IMR-90 (cell line): ENCODE data around the gene MAGEF1. TPM values are rescaled to one million over a fixed set of nuclear protein-coding genes. Genes with fewer than 3 reads are reported as not detected.

Experiments used
- ATAC-seq: fragments of 200-7000 bp; cut with Tn5 transposase; 2 replicates; pipeline ENCODE4 v1.9.1; 2020; ENCODE audit warnings: low read depth, mild to moderate bottlenecking, moderate library complexity
- BruUV-seq: library from RNA; stranded (reverse); fragments of 400-500 nt; replicated peaks from 2 replicates; lab custom pipeline; 2021; lab: Mats Ljungman, UMichigan
- CTCF ChIA-PET: fragments of 300-600 bp; formaldehyde crosslinking; extraction: SDS; loops from one replicate; lab custom pipeline; 2021; ENCODE audit warnings: antibody characterized with exemption; lab: Yijun Ruan, JAX
- POLR2A ChIA-PET: fragments of 300-600 bp; sonication (Branson Sonifier 250); formaldehyde crosslinking; loops from one replicate; lab custom pipeline; 2022; ENCODE audit warnings: antibody characterized with exemption; ENCODE audit not compliant: unreplicated experiment; lab: Charles Lee
- DNase-seq: peaks from one replicate; pipeline ENCODE4 v3.0.0; 2013
- H2AFZ ChIP-seq: replicated peaks from 2 replicates; pipeline ENCODE3; 2013; ENCODE audit warnings: low read length, mild to moderate bottlenecking; ENCODE audit not compliant: poor library complexity
- H2AK5ac ChIP-seq: 2 replicates; pipeline ENCODE4 v1.6.1; 2013; ENCODE audit warnings: low read depth, low read length, inconsistent platforms
- H2AK9ac ChIP-seq: replicated peaks from 2 replicates; pipeline ENCODE3; 2013; ENCODE audit warnings: mild to moderate bottlenecking, low read depth, low read length, moderate library complexity; ENCODE audit not compliant: poor library complexity
- H2BK120ac ChIP-seq: 2 replicates; pipeline ENCODE4 v1.6.1; 2013; ENCODE audit warnings: low read depth, low read length, inconsistent platforms
- H2BK15ac ChIP-seq: 3 replicates; pipeline ENCODE4 v1.6.1; 2013; ENCODE audit warnings: low read depth, low read length, inconsistent platforms
- H2BK20ac ChIP-seq: 2 replicates; pipeline ENCODE4 v1.6.1; 2013; ENCODE audit warnings: low read depth, mild to moderate bottlenecking, inconsistent platforms, low read length, moderate library complexity
- H2BK5ac ChIP-seq: 2 replicates; pipeline ENCODE4 v1.6.1; 2013; ENCODE audit warnings: mild to moderate bottlenecking, low read depth, low read length, inconsistent platforms; ENCODE audit not compliant: poor library complexity, severe bottlenecking
- H3K14ac ChIP-seq: replicated peaks from 2 replicates; pipeline ENCODE4 v1.6.1; 2013; ENCODE audit warnings: low read depth, low read length, inconsistent platforms
- H3K18ac ChIP-seq: 2 replicates; pipeline ENCODE4 v1.6.1; 2013; ENCODE audit warnings: low read depth, low read length, control low read depth
- H3K23ac ChIP-seq: 2 replicates; pipeline ENCODE4 v1.6.1; 2013; ENCODE audit warnings: low read depth, low read length, inconsistent platforms
- H3K27ac ChIP-seq: 2 replicates; pipeline ENCODE4 v1.5.1; 2013; ENCODE audit warnings: mild to moderate bottlenecking, control low read depth, low read length; ENCODE audit not compliant: insufficient read depth
- H3K27me3 ChIP-seq: 2 replicates; pipeline ENCODE4 v1.6.1; 2013; ENCODE audit warnings: low read length; ENCODE audit not compliant: control insufficient read depth, insufficient read depth
- H3K36me3 ChIP-seq: 2 replicates; pipeline ENCODE4 v1.6.1; 2013; ENCODE audit warnings: low read length, mixed read lengths; ENCODE audit not compliant: control insufficient read depth, insufficient read depth
- H3K4ac ChIP-seq: 2 replicates; pipeline ENCODE4 v1.6.1; 2013; ENCODE audit warnings: low read depth, low read length, inconsistent platforms
- H3K4me1 ChIP-seq: 2 replicates; pipeline ENCODE4 v1.6.1; 2013; ENCODE audit warnings: low read length, mixed read lengths; ENCODE audit not compliant: control insufficient read depth, insufficient read depth
- H3K4me2 ChIP-seq: 2 replicates; pipeline ENCODE4 v1.6.1; 2013; ENCODE audit warnings: low read depth, mild to moderate bottlenecking, control low read depth, low read length, moderate library complexity
- H3K4me3 ChIP-seq: 2 replicates; pipeline ENCODE4 v1.5.1; 2013; ENCODE audit warnings: low read depth, mild to moderate bottlenecking, control low read depth, low read length, moderate library complexity; ENCODE audit not compliant: insufficient read depth
- H3K56ac ChIP-seq: 2 replicates; pipeline ENCODE4 v1.6.1; 2013; ENCODE audit warnings: low read length, inconsistent platforms; ENCODE audit not compliant: insufficient read depth; ENCODE audit errors: extremely low read depth
- H3K79me1 ChIP-seq, 2 experiments: 2 replicates each; pipeline ENCODE4 v1.6.1; 2013; ENCODE audit warnings: low read length in 2 of 2, inconsistent platforms in 1 of 2, low read depth in 1 of 2
- H3K9ac ChIP-seq: 2 replicates; pipeline ENCODE4 v1.6.1; 2013; ENCODE audit warnings: low read depth, low read length, control low read depth
- H3K9me1 ChIP-seq: 2 replicates; pipeline ENCODE4 v1.6.1; 2013; ENCODE audit warnings: low read length, inconsistent platforms; ENCODE audit not compliant: insufficient read depth
- H3K9me3 ChIP-seq: 2 replicates; pipeline ENCODE4 v1.6.1; 2013; ENCODE audit warnings: low read length; ENCODE audit not compliant: control insufficient read depth, insufficient read depth
- H4K20me1 ChIP-seq: 2 replicates; pipeline ENCODE4 v1.6.1; 2013; ENCODE audit warnings: low read length, inconsistent platforms; ENCODE audit not compliant: insufficient read depth
- H4K5ac ChIP-seq: 2 replicates; pipeline ENCODE4 v1.6.1; 2013; ENCODE audit warnings: mild to moderate bottlenecking, low read depth, low read length, control low read depth
- H4K8ac ChIP-seq, 2 experiments: 2 replicates each; pipeline ENCODE4 v1.6.1; 2013; ENCODE audit warnings: low read depth in 2 of 2, low read length in 2 of 2, control low read depth in 1 of 2, inconsistent platforms in 1 of 2
- H4K91ac ChIP-seq: 2 replicates; pipeline ENCODE4 v1.6.1; 2013; ENCODE audit warnings: low read depth, low read length, inconsistent platforms; ENCODE audit not compliant: insufficient read depth
- CHD1 ChIP-seq: IDR thresholded peaks from 2 replicates; pipeline ENCODE4 v1.6.1; 2012; ENCODE audit warnings: low read depth, low read length, improper control_type of control experiment
- ELK1 ChIP-seq: fragments of 150-350 bp; IDR thresholded peaks from 2 replicates; pipeline ENCODE4 v1.6.1; 2016; ENCODE audit warnings: low read depth, mild to moderate bottlenecking, low read length, moderate library complexity, borderline replicate concordance
- MAFK ChIP-seq: IDR thresholded peaks from 2 replicates; pipeline ENCODE4 v1.6.1; 2012; ENCODE audit warnings: low read depth, low read length, improper control_type of control experiment
- MXI1 ChIP-seq: IDR thresholded peaks from 2 replicates; pipeline ENCODE4 v1.6.1; 2012; ENCODE audit warnings: low read depth, mild to moderate bottlenecking, low read length, moderate library complexity, borderline replicate concordance
- WGBS, 2 experiments: methylation state at CpG; one replicate each; pipeline versions ENCODE4 v1.1.5 to v1.1.7; 2013; ENCODE audit warnings: missing lambda C conversion rate in 2 of 2; ENCODE audit not compliant: insufficient read length in 1 of 2; ENCODE audit errors: extremely low coverage in 2 of 2; 5-methylcytosine and 5-hydroxymethylcytosine counted together
- dilution Hi-C: fragments of 300-500 bp; cut with HindIII; formaldehyde crosslinking; loops from one replicate; pipeline ENCODE4 v1.14.3; 2018; ENCODE audit warnings: low sequenced_read_pairs; ENCODE audit not compliant: unreplicated experiment
- in situ Hi-C: fragments of 300-500 bp; cut with MboI; formaldehyde crosslinking; loops from 3 replicates; pipeline ENCODE4 v1.14.3; 2019; ENCODE audit warnings: low sequenced_read_pairs, inconsistent platforms, mixed read lengths
- intact Hi-C: fragments of 100-400 bp; cut with micrococcal nuclease; formaldehyde crosslinking; loops from 2 replicates; pipeline ENCODE4 v1.10.0; 2022
- polyA plus RNA-seq, 3 experiments: library from polyadenylated mRNA; depleted of rRNA; stranded (reverse); fragments of >200 nt; gene quantifications; 2 replicates each; pipeline ENCODE4 v1.2.3, GENCODE V29; 2012; ENCODE audit warnings: low replicate concordance in 1 of 3
- total RNA-seq: library from RNA; depleted of rRNA; stranded (reverse); fragments of >200 nt; gene quantifications from 2 replicates; pipeline ENCODE4 v1.2.3, GENCODE V29; 2012
- TF ChIP-seq, protein P1 (sequence below): fragments of 150-350 bp; IDR thresholded peaks from 2 replicates; pipeline ENCODE4 v1.6.1; 2017; ENCODE audit warnings: mild to moderate bottlenecking, antibody characterized with exemption, low read length, low read depth

MAGEF1 gene
- total and polyA plus RNA-seq, 2 of the 4 experiments (the other 2 are of a cell fraction) = 10.6 to 19.4 TPM

GRCh38 chr3:184741259-184741556 is 29.3 kb upstream of the MAGEF1 start:
- H2BK15ac ChIP-seq = no peak overlapping the region
- no peak overlapping the region for H2BK5ac ChIP-seq
- H2BK20ac ChIP-seq = no peak overlapping the region
- H3K9me1 ChIP-seq = peaks cover 6% of the 10 kb centered on the region; the same call in 1 of the 2 replicates
- TF ChIP-seq, protein P1, sequence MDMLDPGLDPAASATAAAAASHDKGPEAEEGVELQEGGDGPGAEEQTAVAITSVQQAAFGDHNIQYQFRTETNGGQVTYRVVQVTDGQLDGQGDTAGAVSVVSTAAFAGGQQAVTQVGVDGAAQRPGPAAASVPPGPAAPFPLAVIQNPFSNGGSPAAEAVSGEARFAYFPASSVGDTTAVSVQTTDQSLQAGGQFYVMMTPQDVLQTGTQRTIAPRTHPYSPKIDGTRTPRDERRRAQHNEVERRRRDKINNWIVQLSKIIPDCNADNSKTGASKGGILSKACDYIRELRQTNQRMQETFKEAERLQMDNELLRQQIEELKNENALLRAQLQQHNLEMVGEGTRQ = no peak
- TF ChIP-seq MXI1 (no peak), ELK1 (no peak), MAFK (no peak), CHD1 (no peak)
- H3K4me3 ChIP-seq = no peak overlapping the region
- ChIA-PET POLR2A (no interaction called here), CTCF (interaction anchor here (1.2 kb wide), 1 partner anchor 180 kb away, joined by 4 read pairs; the partner anchor contains the start of gene EPHB3)
- H3K4me2 ChIP-seq = no peak overlapping the region
- BruUV-seq = no TSS peak
- DNase-seq = no peak
- H2AK9ac ChIP-seq = no peak overlapping the region
- H3K4me1 ChIP-seq = peaks cover 8% of the 10 kb centered on the region
- no peak overlapping the region for H2AFZ ChIP-seq
- in situ Hi-C loops (no loop called here), dilution Hi-C loops (no loop called here), intact Hi-C loops (no loop called here)
- H3K9me3 ChIP-seq = no peaks in the 10 kb centered on the region
- H3K14ac ChIP-seq = no peak overlapping the region
- H4K20me1 ChIP-seq = no peaks in the 10 kb centered on the region
- no peak overlapping the region for H2BK120ac ChIP-seq
- H3K23ac ChIP-seq = no peak overlapping the region
- no peak overlapping the region for H4K5ac ChIP-seq
- no peak for ATAC-seq
- no peak overlapping the region for H2AK5ac ChIP-seq
- H3K79me1 ChIP-seq = no peaks in the 10 kb centered on the region
- H4K91ac ChIP-seq = no peak overlapping the region
- no peak overlapping the region for H3K4ac ChIP-seq
- no peak overlapping the region for H4K8ac ChIP-seq
- no peak overlapping the region for H3K27ac ChIP-seq
- H3K9ac ChIP-seq = no peak overlapping the region
- H3K27me3 ChIP-seq = no peaks in the 10 kb centered on the region; the same call in 1 of the 2 replicates
- no peak overlapping the region for H3K18ac ChIP-seq
- no peak overlapping the region for H3K56ac ChIP-seq
- H3K36me3 ChIP-seq = no peaks in the 10 kb centered on the region
- WGBS, 2 experiments = 89% methylated on average over 4 of the region's 8 CpGs; no CpG with 5 or more reads in 1 of the 2 experiments
